WTC11 (cell line): Measurements from ENCODE around the gene TAF6. TPM values are rescaled to one million over a fixed set of nuclear protein-coding genes. Genes with fewer than 3 reads are reported as not detected.

Experiments used
- ATAC-seq: fragments of 200-7000 bp; cut with Tn5 transposase; 2 replicates; pipeline ENCODE4 v1.10.0; 2021; ENCODE audit warnings: mild to moderate bottlenecking, moderate library complexity
- CTCF ChIA-PET: fragments of 300-600 bp; sonication (Branson Sonifier 250); formaldehyde crosslinking; loops from one replicate; lab custom pipeline; 2021; ENCODE audit warnings: antibody characterized with exemption; lab: Charles Lee
- POLR2A ChIA-PET: fragments of 350-600 bp; sonication (Branson Sonifier 250); formaldehyde crosslinking; loops from one replicate; lab custom pipeline; 2021; ENCODE audit warnings: antibody characterized with exemption; lab: Charles Lee
- DNase-seq: peaks from one replicate; pipeline ENCODE4 v3.0.0; 2021; ENCODE audit warnings: low spot score
- H3K27ac Mint-ChIP-seq: 2 replicates; pipeline ENCODE4 v1.8.0; 2021; ENCODE audit warnings: mixed read lengths
- H3K27me3 Mint-ChIP-seq: 2 replicates; pipeline ENCODE4 v1.8.0; 2021; ENCODE audit warnings: low read depth, mild to moderate bottlenecking, moderate library complexity, mixed read lengths
- H3K36me3 Mint-ChIP-seq: 2 replicates; pipeline ENCODE4 v1.8.0; 2021; ENCODE audit warnings: mixed read lengths
- H3K4me1 Mint-ChIP-seq: 2 replicates; pipeline ENCODE4 v1.8.0; 2022; ENCODE audit warnings: mixed read lengths
- H3K4me3 Mint-ChIP-seq: 2 replicates; pipeline ENCODE4 v1.8.0; 2021; ENCODE audit warnings: mild to moderate bottlenecking, moderate library complexity, mixed read lengths
- H3K9me3 Mint-ChIP-seq: 2 replicates; pipeline ENCODE4 v1.8.0; 2021; ENCODE audit warnings: mixed read lengths
- ARID4B ChIP-seq: sonication (generic); formaldehyde crosslinking; IDR thresholded peaks from 2 replicates; pipeline ENCODE4 v1.8.0; 2023; ENCODE audit warnings: missing genetic modification reagents, mild to moderate bottlenecking, borderline replicate concordance
- ELF4 ChIP-seq: sonication (generic); formaldehyde crosslinking; IDR thresholded peaks from 2 replicates; pipeline ENCODE4 v1.8.1; 2022; ENCODE audit warnings: low read depth, mild to moderate bottlenecking, moderate library complexity, missing genetic modification reagents
- JUN ChIP-seq: sonication (generic); formaldehyde crosslinking; IDR thresholded peaks from 2 replicates; pipeline ENCODE4 v1.8.0; 2023; ENCODE audit warnings: mild to moderate bottlenecking, missing genetic modification reagents
- KAT7 ChIP-seq: sonication (generic); formaldehyde crosslinking; IDR thresholded peaks from 2 replicates; pipeline ENCODE4 v1.8.1; 2023; ENCODE audit warnings: missing genetic modification reagents, mild to moderate bottlenecking, borderline replicate concordance
- NR3C1 ChIP-seq: sonication (generic); formaldehyde crosslinking; conservative IDR thresholded peaks from 2 replicates; pipeline ENCODE4 v1.8.1; 2023; ENCODE audit warnings: low read depth, mild to moderate bottlenecking, missing genetic modification reagents
- RELA ChIP-seq: sonication (generic); formaldehyde crosslinking; IDR thresholded peaks from 2 replicates; pipeline ENCODE4 v1.8.1; 2022; ENCODE audit warnings: missing genetic modification reagents, mild to moderate bottlenecking, borderline replicate concordance
- SP1 ChIP-seq: sonication (generic); formaldehyde crosslinking; conservative IDR thresholded peaks from 2 replicates; pipeline ENCODE4 v1.8.1; 2022; ENCODE audit warnings: missing genetic modification reagents
- TEAD4 ChIP-seq: sonication (generic); formaldehyde crosslinking; IDR thresholded peaks from 2 replicates; pipeline ENCODE4 v1.8.0; 2022; ENCODE audit warnings: mild to moderate bottlenecking, missing genetic modification reagents
- USF2 ChIP-seq: sonication (generic); formaldehyde crosslinking; IDR thresholded peaks from 2 replicates; pipeline ENCODE4 v1.8.1; 2023; ENCODE audit warnings: mild to moderate bottlenecking, missing genetic modification reagents, moderate library complexity
- ZNF138 ChIP-seq: sonication (generic); formaldehyde crosslinking; conservative IDR thresholded peaks from 2 replicates; pipeline ENCODE4 v1.8.1; 2022; ENCODE audit warnings: mild to moderate bottlenecking, moderate library complexity, missing genetic modification reagents
- ZNF232 ChIP-seq: sonication (generic); formaldehyde crosslinking; IDR thresholded peaks from 2 replicates; pipeline ENCODE4 v1.8.0; 2022; ENCODE audit warnings: mild to moderate bottlenecking, missing genetic modification reagents
- total RNA-seq: library from RNA; stranded (reverse); gene quantifications from 3 replicates; pipeline ENCODE4 v1.2.3, GENCODE V29; 2021
- TF ChIP-seq, protein P1 (sequence below): sonication (generic); formaldehyde crosslinking; IDR thresholded peaks from 2 replicates; pipeline ENCODE4 v1.8.1; 2022; ENCODE audit warnings: mild to moderate bottlenecking, moderate library complexity, missing genetic modification reagents
- TF ChIP-seq, protein P2 (sequence below): sonication (generic); formaldehyde crosslinking; IDR thresholded peaks from 2 replicates; pipeline ENCODE4 v1.8.0; 2022; ENCODE audit warnings: mild to moderate bottlenecking, missing genetic modification reagents

TAF6 gene
- total RNA-seq, 1 experiment from 2014 or later, result 121 TPM

GRCh38 chr7:100163006-100163531 is 43.9 kb upstream of the TAF6 start:
- CTCF ChIA-PET, result interaction anchor here (1.2 kb wide), 1 partner anchor 14 kb away, joined by 4 read pairs; the partner anchor contains the start of genes GPC2 and STAG3
- H3K4me3 Mint-ChIP-seq, result no peak overlapping the region
- H3K27me3 Mint-ChIP-seq, result peaks cover 26% of the 10 kb centered on the region
- POLR2A ChIA-PET, result interaction anchor here (0.7 kb wide), 2 partner anchors 62 to 245 kb away, joined by 4 to 6 read pairs; partner anchors contain the start of genes AP4M1 and MCM7
- H3K36me3 Mint-ChIP-seq, result no peaks in the 10 kb centered on the region
- DNase-seq (no peak), ATAC-seq (peak; percentile 11)
- H3K4me1 Mint-ChIP-seq, result peaks cover 36% of the 10 kb centered on the region
- no peaks in the 10 kb centered on the region for H3K9me3 Mint-ChIP-seq
- no peak overlapping the region for H3K27ac Mint-ChIP-seq
- TF ChIP-seq ZNF232 (no peak), KAT7 (no peak), USF2 (CRISPR knock-in tag) (peak; percentile 66; the same call in 1 of the 2 replicates)
- TF ChIP-seq, protein P1, sequence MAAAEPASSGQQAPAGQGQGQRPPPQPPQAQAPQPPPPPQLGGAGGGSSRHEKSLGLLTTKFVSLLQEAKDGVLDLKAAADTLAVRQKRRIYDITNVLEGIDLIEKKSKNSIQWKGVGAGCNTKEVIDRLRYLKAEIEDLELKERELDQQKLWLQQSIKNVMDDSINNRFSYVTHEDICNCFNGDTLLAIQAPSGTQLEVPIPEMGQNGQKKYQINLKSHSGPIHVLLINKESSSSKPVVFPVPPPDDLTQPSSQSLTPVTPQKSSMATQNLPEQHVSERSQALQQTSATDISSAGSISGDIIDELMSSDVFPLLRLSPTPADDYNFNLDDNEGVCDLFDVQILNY (CRISPR knock-in tag), result no peak
- TF ChIP-seq, protein P2, sequence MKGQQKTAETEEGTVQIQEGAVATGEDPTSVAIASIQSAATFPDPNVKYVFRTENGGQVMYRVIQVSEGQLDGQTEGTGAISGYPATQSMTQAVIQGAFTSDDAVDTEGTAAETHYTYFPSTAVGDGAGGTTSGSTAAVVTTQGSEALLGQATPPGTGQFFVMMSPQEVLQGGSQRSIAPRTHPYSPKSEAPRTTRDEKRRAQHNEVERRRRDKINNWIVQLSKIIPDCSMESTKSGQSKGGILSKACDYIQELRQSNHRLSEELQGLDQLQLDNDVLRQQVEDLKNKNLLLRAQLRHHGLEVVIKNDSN (CRISPR knock-in tag), result peak; percentile 59

- POLR2A ChIA-PET, result interaction anchor here (1.3 kb wide), 1 partner anchor 8 kb away, joined by 5 read pairs; the partner anchor contains the start of gene GAL3ST4
- CTCF ChIA-PET, result interaction anchor here (1.1 to 2.5 kb wide), 3 partner anchors 9 to 57 kb away, joined by 4 to 14 read pairs (median 7); partner anchors contain the start of gene GAL3ST4
These were observed 40.9 kb upstream of the TAF6 start for GRCh38 chr7:100160067-100160466.

More at GRCh38 chr7:100160067-100160466, 40.9 kb upstream of the TAF6 start:
- Mint-ChIP-seq H3K36me3 (peaks cover 10% of the 10 kb centered on the region), H3K4me3 (no peak overlapping the region), H3K27me3 (no peaks in the 10 kb centered on the region), H3K4me1 (peaks cover 29% of the 10 kb centered on the region), H3K9me3 (no peaks in the 10 kb centered on the region), H3K27ac (no peak overlapping the region)
- no peak for ATAC-seq
- TF ChIP-seq ELF4 (CRISPR knock-in tag), result no peak
- no peak for TF ChIP-seq RELA (CRISPR knock-in tag)
- no peak for TF ChIP-seq TEAD4 (CRISPR knock-in tag)
- TF ChIP-seq JUN (CRISPR knock-in tag), result no peak
- TF ChIP-seq KAT7, result no peak
- TF ChIP-seq ZNF138 (CRISPR knock-in tag), result no peak
- TF ChIP-seq, protein P1 (CRISPR knock-in tag), result no peak
- TF ChIP-seq NR3C1 (CRISPR knock-in tag), result no peak
- no peak for TF ChIP-seq SP1 (CRISPR knock-in tag)
- no peak for TF ChIP-seq ARID4B (CRISPR knock-in tag)
- no peak for DNase-seq
